Fibroblast of skin of left biceps (primary cell): ENCODE results near the gene TBATA.
"Not testable (repeated sequence)": the region's sequence is repeated elsewhere in the genome, so short reads cannot be mapped to it uniquely, and the experiment has no call there.

Experiments used
- DNase-seq, 2 experiments: peaks; one replicate each; pipeline ENCODE4 v3.0.0-alpha.2; 2013; ENCODE audit warnings: low read depth in 2 of 2

TBATA gene

DNA sequence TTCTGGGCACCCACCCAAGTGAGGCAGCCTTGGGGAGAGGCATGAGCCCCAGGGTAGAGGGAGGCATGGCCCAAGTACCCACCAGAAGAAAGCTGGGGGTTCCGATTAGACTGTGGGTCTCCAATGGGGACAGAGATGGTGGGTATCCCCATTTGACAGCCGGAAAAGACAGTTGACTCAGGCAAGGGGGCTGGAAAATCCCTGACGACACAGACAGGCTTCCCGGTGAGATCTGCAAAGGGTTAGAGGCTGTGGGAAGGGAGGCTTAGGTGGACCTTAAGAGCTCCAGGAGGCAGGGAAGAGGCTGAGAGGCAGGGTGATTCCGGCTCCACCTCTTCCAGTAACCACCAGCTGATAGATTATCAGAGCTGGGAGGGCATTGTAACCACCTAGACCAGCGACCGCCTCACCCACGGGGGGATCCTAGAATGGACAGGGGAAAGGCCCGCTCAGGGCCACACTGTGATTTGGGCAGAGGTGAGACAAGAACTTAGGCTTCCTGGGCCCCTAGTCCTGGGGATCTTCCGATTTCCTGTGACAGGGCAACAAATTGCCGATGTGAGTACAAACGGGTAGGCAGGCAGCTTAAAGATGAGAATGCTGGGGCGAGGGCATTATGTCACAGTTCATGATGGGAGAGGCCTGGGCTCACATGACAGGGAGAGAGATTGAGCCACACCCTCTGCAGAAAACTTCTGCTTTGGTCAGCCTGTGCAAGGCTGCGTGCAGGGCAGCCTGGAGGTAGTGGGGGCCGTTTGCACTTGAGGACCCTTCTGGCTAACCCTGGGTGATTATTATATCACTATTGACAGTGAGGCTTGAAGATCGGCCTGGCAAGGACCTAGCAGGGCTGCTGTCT lies 5.4 kb downstream of the TBATA start:
- DNase-seq, result no peak

DNA sequence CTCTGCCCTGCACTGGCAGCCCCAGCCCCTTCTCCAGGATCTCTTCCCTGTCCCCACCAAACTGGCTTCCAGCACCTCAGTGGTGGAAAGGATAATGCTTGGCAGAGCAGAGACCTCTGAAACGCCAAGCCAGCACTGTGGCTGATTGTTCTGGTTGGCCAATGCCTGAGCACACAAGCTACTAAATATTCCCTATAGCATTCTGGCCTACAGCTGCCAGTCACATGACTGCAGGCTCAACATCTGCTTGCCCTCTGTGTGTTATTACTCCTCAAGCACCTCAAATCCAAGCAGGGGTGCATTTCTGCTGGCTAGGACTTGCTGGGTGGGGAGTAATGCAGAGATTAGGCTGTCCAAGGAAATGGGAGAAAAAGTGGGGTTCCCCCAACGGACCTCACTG lies 6.1 kb downstream of the TBATA start:
- DNase-seq, result no peak

DNA sequence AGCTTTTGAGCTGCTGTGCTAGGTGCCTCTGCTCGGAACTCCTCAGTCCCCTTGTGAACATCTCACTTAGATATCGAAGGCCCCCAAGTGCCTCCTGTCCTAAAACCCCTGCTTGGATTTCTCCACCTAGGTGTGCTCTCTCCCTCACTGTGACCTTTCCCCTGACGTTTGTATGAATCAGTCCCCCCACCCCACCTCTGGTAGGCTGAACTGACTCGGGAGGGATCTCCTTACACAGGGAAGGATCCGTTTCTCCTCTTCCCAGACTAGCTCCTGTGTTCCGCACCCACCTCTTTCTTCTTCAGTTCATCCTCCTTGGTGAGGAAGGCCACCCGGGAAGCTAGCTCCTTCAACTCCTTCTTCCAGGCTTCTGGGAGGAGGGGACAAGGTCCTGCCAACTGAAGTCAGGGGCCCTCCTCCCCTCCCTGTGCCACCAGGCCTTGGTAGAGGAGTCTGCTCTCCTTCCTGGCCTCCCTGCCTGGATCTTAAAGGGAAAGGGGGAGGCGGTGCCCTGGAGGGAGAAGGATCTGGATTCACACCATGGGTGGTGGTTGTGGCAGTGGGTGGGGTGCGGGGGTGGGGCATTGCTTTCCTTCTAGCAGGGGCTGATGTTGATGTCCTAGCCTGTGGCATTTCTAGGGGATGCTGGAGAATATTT lies 6.8 kb downstream of the TBATA start:
- no peak for DNase-seq

DNA sequence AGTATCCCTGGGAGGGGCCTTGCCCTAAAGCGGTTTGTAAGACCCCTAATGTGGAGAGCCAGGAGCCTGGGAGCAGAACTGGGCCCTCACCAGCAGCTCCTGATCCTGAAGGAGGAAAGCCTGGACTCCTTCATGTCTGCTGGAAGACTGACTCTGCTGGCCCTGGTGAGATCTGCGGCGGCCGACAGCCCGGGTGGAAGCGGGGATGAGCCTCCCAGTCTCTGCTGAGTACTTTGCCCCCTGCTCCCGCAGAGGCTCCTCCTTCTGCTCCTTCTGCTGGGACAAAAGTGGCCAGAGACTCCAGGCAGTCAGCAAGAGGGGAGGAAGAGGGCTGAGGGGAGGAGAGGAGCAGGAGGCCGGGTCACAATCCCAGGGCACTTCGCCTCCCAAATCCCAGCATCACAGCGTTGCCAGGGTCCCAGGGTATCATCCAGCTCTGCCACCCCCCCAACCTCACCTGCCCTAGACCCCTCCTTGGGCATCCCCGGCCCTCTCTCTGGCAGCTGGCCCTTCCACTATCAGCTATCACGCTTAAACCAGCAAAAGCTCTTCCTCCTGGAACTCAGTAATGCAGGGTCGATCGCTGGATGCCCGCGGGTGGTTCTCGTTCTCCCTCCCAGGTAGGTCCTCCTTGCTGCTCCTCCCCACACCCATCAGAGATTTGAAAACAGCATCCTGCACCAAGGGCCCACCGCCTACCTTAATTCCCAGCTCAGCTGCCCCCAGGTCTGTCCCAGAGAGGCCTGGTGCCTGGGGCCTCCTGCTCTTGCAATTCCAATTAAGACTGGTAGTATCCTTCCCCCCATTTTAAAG lies 7.9 kb downstream of the TBATA start:
- DNase-seq, result no peak

DNA sequence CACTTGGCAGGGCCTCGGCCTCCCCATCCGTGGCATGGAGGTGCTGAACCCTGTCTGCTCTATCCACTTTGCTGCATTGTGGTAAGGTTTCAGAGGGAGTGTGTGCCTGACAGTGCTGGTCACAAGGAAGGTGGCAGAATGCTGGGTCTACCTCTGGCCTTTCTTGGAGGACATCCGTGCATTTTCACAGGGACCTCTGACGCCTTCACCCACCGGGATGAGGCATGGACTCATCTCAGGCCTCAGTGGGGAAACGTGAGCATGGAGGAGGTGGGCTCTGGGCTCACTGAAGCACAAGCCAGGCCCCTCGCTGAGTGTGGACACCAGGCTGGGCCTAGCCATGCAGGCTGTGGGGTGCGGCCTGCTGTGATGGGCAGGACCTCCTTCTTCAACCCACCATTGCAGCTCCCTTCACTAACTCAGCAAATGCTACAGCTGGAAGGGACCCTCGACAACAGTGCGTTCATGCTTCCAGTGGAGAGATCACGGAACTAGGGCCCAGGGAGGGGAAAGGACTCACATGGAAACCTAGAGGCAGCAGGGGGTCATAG lies 8.6 kb downstream of the TBATA start:
- DNase-seq, result no peak

DNA sequence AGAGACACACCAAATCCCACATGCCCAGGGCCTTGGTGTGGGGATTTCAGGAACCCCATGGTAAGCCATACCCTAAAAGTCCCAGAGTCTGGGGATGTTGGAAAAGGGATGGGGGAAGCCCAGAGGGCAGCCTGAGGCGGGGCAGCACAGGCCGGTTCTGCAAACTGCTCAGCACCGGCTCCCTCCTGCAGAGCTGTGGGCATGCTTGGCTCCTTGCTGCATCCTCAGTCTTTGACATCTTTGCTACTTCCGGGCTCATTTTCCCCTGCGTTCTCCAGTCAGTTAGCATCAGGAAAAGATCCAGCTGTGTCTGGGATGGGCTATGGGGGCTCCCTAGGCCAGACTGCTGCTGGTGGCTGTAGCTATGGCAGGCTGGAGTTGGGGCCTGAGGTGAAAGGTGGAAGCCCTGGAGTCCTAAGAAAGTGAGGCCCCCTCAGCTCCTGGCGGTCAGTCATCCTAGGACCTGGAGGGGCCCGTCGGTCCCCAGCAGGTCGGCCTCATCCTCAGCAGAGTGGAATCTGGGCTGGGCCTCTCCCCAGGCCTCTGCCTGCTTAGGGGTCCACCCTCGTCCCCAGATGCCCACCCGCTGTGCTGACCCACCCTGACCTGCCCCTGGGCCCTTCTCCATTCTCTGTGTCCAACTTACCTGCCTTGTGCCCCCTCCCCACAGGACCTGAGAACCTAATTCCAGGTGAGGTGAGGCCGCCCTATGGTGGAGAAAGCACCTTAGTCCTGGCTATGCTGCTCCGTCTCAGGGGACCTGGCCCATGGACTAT lies 9.3 kb downstream of the TBATA start:
- DNase-seq, result no peak

DNA sequence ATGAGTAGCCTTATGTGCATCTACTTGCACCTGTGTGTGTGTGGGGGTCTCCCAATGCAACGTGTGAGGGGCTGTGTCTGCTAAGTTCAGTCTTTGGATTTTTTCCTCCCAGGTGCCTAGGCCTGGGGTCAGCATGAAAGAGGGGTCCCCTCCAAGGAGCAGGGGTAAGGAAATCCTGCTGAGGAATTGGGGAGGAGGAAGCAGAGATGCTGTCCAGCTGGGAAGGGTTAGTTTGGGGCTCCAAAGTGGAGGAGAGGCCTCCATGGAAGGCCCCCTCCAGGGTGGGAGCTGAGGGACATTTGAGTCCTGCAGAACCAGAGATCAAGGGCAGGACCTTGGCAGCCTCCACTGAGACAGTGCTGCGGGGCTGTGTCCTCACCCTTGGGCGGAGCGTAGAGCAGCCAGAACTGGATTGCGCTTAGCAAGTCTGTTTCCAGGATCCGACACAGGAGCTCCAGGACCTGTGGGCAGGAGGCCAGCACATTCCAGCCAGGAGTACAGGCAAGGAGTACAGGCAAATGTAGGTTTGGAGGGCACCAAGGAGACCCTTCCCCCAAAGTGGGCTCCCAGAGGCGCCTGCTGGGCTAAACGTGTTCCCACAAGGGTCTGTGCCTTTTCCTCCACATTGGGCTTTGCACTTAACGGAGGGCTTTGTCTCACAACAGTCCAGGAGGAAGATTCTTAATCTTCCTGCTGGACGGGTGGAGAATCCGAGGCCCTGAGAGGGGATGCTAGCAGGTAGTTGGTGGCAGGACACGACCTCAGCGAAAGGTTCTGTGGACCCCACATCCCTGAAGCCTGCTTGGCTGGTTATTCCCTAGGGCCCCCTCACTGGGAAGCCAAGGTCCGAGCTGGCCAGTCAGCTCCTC lies 10.1 kb downstream of the TBATA start:
- DNase-seq, result no peak

DNA sequence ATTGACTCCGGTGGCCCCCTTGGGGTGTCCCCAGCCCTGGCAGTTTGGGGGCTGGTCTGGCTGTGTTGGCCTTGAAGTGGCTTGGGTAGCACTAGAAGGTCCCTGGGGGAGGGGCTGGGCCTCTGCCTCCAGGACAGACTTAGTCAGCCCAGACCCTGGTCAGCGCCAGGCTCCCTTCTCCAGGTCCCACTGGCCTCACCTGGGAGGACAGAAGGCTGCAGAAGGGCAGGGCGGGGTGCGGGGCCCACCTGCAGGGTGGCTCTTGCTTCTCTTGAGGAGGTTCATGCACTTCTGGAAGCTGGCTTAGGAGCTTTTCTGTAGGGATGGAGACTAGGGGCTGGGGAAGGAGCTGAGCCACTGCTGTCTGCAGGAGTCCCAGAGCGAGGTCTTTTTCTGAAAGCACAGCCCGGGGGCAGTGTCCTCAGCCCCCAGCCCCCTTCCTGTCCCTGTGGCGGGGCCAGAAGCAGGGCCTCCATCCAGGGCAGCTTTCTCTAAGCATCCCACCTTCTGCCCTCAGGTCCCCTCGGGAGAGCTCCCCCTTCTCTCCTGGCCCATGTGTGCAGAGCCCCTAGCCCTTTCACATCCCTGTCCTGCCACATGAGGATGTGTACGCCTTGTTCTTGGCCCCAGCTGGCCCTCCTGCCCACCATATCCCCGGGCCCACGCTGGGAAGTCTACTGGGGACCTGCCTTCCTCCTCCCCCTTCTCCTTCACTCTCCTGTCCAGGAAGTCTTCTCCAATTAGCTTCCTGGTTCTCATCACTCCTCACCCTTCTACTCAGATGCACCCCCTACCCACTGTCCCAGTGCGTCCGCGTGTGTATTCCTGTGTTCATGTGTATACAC lies 11.0 kb downstream of the TBATA start:
- no peak for DNase-seq

DNA sequence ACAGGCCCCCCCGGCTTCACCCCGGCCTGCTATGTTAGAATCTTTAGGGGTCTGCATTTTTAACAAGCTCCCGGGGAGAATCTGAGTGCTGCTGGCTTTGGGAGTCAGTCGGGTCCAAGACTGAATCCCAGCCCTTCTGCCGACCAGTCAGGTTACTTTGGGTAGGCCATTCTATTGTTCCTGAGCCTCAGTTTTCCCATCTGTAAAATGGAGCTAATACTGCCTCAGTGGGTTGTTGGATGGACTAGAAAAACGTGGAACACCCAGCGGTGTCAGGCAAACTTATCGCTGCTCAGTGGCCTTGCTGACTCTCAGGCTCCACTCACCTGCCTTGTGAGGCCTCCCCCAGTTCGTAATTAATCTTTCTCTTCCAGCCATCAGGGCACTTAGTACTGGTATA lies 11.7 kb downstream of the TBATA start:
- DNase-seq, result no peak

DNA sequence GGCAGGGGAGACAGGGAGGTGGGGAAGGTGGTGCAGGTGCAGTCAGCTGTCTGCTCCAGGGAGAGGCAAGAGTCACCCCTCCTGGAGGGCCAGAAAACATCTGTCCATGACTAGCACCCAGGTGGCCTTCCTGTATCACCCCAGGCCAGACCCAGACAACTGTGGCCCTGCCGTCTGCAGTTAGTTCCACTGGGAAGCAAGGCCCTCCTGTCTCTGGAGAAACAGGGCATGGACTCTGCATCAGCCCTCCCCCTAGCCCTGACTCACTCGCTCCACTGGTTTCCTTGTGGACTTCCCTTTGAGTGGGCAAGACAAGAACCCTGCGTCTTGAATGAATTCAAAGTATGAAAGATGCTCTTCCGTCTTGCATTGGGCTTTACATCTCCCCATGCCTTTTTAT lies 12.6 kb downstream of the TBATA start:
- DNase-seq, result no peak

DNA sequence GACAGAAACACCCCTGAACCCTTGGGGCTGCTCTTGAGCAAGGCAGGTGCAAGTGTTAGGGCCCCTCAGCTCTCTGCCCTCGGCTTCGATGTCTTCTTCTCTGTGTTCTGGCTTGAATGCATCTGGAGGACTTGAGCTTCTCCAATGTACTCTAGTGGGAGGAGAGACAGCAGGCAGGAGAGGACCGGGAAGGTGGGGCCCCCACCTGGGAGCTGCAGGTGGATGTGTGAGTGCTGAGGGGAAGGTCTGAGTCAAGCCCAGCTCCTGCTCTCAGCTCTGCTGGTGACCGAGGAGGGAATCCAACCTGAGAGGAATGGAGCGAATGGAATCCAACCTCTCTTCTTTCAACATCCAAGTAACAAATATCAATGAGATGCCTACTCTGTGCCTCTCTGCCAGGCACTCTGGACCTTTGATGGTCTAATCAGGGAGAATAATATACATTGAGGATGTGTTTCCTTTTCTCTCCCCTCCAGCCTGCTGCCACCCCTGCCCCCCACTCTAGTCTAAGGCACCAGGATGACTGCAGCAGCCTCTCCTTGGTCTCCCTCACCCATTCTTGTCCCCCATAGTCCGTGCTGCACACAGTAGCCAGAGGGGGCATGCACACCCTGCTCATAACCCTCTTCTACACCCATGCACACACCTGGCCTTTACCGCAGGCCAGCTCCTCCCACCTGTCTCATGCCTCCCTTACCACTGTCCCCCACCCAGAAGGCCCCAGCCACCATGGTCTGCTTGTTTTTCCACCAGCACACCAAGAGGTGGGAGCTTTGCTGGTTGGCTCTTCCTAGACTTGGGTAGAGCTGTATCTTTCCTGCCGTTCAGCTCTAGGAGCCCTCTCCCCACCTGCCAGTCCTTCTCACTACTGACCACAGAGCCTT lies 13.6 kb downstream of the TBATA start:
- no peak for DNase-seq

DNA sequence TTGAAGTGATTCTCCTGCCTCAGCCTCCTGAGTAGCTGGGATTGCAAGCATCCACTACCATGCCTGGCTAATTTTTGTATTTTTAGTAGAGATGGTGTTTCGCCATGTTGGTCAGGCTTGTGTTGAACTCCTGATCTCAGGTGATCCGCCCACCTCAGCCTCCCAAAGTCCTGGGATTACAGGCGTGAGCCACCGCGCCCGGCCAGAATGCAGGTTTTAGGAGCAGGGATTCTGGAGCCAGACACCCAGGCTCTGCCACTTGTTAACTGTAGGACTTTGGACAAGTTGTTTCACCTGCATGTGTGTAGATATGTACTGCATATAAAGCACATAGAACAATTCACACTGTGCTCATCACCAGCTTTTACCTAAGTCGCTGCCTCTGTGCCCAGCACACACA lies 14.7 kb downstream of the TBATA start:
- not testable (repeated sequence) for DNase-seq

DNA sequence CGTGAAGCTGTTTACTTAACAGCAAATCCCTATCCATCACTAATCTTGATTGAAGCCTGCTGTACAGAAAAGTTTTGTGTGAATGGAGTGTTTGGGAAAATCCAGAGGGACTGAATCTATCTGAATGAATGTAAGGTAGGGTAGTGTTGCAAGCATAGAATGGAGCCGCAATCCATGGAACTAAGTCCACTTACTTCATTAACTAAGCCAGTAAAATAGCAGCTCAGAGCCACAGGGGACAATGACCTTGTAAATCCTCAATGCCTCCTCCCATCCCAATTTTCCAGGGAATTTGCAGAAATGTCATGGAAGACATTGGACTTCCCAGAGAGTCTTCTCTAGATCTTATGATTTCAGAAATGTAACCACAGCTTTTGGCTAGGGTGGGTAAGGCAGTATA lies 15.2 kb downstream of the TBATA start:
- no peak for DNase-seq

DNA sequence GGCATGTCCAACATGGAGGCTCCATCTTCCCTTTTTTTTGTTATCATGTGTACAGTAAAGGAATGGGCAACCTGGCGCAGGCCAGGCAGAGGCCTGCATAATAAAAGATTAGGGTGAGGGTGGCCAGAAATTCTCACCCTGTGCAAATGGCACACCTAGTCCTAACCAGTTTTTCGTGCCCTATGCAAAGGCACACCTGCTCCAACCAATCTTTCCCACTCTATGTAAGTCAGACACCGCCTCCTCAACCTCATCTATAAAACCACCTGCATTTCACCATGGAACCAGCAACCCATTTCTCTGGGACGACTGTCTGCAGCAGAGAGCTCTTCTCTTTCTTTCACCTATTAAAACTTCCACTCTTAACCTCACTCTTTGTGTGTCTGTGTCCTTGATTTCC lies 16.1 kb downstream of the TBATA start:
- DNase-seq, result no peak

DNA sequence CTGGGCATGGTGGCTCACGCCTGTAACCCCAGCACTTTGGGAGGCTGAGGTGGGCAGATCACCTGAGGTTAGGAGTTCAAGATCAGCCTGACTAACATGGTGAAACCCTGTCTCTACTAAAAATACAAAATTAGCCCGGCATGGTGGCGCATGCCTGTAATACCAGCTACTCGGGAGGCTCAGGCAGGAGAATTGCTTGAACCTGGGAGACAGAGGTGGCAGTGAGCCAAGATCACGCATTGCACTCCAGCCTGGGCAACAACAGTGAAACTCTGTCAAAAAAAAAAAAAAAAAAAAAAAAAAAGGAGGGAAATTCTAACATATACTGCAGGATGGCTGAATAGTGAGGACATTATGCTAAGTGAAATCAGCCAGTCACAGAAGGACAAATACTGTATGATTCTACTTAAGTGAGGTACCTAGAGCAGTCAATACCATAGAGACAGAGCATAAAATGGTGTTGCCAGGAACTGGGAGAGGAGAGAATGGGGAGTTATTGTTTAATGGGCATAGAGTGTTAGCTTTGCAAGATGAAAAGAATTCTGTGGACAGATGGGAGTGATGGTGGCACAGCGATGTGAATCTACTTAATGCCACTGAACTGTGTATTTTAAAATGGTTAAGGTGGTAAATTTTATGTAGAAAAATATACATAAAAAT lies 17.0 kb downstream of the TBATA start:
- DNase-seq, result not testable (repeated sequence)

DNA sequence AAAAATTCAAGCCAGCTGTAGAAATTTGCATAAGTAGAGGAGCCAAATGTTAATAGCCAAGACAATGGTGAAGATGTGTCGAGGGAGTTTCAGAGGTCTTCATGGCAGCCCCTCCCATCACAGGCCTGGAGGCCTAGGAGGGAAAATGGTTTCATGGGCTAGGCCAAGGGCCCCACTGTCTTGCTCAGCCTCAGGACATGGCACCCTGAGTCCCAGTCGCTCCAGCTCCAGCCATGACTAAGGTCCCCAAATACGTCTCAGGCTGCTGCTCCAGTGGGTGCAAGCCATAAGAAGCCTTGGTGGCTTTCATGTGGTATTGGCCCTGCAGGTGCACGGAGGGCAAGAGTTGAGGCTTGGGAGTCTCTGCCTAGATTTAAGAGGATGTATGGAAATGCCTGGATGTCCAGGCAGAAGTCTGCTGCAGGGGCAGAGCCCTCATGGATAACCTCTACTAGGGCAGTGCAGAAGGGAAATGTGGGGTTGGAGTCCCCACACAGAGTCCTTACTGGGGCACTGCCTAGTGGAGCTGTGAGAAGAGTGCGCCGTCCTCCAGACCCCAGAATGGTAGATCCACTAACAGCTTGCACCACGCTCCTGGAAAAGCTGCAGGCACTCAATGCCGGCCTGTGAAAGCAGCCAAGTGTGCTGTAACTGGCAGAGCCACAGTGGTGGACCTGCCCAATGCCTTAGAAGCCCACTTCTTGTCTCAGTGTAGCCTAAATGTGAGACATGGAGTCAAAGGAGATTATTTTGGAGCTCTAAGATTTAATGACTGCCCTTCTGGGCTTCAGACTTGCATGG lies 19.2 kb downstream of the TBATA start:
- DNase-seq, result no peak

DNA sequence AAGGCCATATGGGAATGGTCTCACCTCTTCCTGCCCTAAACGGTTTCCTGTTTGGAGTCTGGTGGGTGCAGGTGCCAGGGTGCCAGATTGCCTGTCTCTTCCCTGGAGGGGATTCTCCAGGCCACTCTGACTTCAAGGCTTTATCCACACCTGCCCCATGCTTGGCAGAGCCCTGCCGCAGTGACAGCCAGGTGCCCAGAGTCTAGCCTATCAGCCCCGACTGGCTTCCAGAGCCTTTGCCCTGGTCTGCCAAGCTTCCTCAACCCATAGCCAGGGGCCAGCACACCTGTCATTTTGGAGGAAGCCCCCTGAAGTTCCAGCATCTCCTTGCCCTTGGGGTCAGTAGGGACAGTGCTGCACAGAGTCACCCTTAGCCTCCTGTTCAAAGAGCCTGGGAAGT lies 21.6 kb downstream of the TBATA start:
- DNase-seq, result no peak
